ENCODE measurements around the gene SCAMP4. TPM values are rescaled to one million over a fixed set of nuclear protein-coding genes. Genes with fewer than 3 reads are reported as not detected.

The SCAMP4 gene
- total RNA-seq, 1 experiment from 2014 or later: 63.3 TPM

DNA sequence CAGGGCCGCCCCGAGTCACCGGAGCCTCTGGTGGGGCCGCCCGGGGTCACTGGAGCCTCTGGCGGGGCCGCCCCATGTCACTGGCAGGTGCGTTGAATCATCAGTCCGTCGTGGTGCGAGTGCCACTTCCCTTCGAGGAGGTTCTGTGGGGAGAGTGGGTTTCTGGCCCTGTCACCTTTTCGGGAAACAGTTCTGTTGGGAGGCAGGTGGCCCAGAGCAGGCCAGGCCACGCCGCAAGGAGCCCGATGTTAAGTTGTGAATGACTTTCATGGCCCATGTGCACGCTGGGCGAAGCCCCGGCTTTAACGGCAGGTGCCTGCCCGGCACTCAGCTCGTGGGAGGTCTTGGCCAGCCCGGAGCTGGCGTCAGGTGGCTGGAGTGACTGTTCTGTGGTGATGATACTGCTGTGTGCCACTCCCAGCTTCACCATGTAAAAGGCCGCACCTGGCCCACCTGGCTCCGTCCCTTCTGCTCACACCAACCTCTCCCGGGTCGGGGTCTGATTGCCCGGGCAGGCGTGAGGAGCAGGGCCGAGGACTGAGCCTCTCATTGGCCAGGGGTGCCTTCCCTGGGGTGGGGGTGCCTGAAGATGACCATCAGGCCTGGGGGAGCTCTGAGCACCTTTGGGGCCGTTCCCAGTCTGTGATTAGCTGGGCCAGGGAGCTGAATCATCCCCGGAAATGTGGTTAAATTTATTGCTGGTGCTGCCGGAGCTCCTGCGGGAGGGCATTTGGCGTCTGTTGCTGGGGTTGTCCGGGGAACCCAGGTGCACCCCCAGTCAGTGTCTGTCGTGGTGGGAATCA, 65.0 kb downstream of the SCAMP4 start:
- DNase-seq (ENCODE audit: low read depth, low spot score): no peak
- H3K4me1 ChIP-seq (ENCODE audit: control insufficient read depth in 1 of 2, insufficient read depth in 2 of 2, low read length in 2 of 2): no peaks in the 10 kb centered on the region
- no peak overlapping the region for H3K9ac ChIP-seq (ENCODE audit: low read length)
- ChIA-PET POLR2A (no interaction called here), RAD21 (ENCODE audit: low non-redundant PET in 1 of 2, low total read pairs in 2 of 2, uncharacterized antibody in 2 of 2, unreplicated experiment in 2 of 2) (no interaction called here), CTCF (no interaction called here)
- no peaks in the 10 kb centered on the region; a peak in 3 of 4 replicates for H3K36me3 ChIP-seq (ENCODE audit: control insufficient read depth in 1 of 2, insufficient read depth in 2 of 2, low read length in 2 of 2)
- H4K20me1 ChIP-seq (ENCODE audit: insufficient read depth): no peaks in the 10 kb centered on the region
- H3K9me3 ChIP-seq (ENCODE audit: control insufficient read depth in 1 of 2, insufficient read depth in 1 of 2, low read depth in 1 of 2, low read length in 2 of 2): no peaks in the 10 kb centered on the region
- H3K4me3 ChIP-seq (replicated peaks in 1 of 2; ENCODE audit: low read depth in 1 of 2, low read length in 2 of 2): no peak overlapping the region
- BruUV-seq (replicated peaks): no TSS peak
- no peak for ATAC-seq
- no peaks in the 10 kb centered on the region for H3K9me2 ChIP-seq (ENCODE audit: insufficient read depth)
- intact Hi-C loops (cut with micrococcal nuclease): no loop called here
- H3K79me2 ChIP-seq (ENCODE audit: insufficient read depth, low read length): peaks cover 72% of the 10 kb centered on the region
- no peak overlapping the region for H3K4me2 ChIP-seq (ENCODE audit: low read length)
- H2AFZ ChIP-seq (ENCODE audit: low read depth, low read length, poor library complexity, severe bottlenecking): no peak overlapping the region
- no peak overlapping the region; the same call in 1 of the 2 replicates for H3K27ac ChIP-seq (ENCODE audit: low read depth, low read length)
- TF ChIP-seq CEBPB (IDR thresholded peaks at IDR 0.05; ENCODE audit: low read depth) (no peak), CBX3 (IDR thresholded peaks at IDR 0.05; ENCODE audit: low read depth) (no peak), SP1 (IDR thresholded peaks at IDR 0.05; ENCODE audit: low read depth) (no peak), EZH2 (IDR thresholded peaks at IDR 0.05) (no peak), FOSL1 (IDR thresholded peaks at IDR 0.05; ENCODE audit: low read depth) (no peak), ZNF274 (IDR thresholded peaks at IDR 0.05; ENCODE audit: low read depth, low read length) (no peak), EGR1 (IDR thresholded peaks at IDR 0.05; ENCODE audit: low read depth) (no peak), SRF (IDR thresholded peaks at IDR 0.05; ENCODE audit: low read depth) (no peak), ZBTB33 (IDR thresholded peaks at IDR 0.05; ENCODE audit: extremely low read depth, insufficient replicate concordance, low read length) (no peak), POLR2A (IDR thresholded peaks at IDR 0.05; ENCODE audit: borderline replicate concordance, extremely low read depth, insufficient read depth, insufficient read length) (no peak), YY1 (IDR thresholded peaks at IDR 0.05; ENCODE audit: extremely low read depth, insufficient replicate concordance, low read depth, low read length) (no peak), JUND (IDR thresholded peaks at IDR 0.05) (no peak), ELF1 (IDR thresholded peaks at IDR 0.05; ENCODE audit: borderline replicate concordance, low read depth) (no peak), ZFX (IDR thresholded peaks at IDR 0.05) (no peak), TCF7L2 (IDR thresholded peaks at IDR 0.05; ENCODE audit: borderline replicate concordance, extremely low read depth, insufficient read depth, insufficient read length) (no peak), POLR2AphosphoS5 (IDR thresholded peaks at IDR 0.05; ENCODE audit: low read depth, low read length) (no peak)
- TF ChIP-seq, protein P1, sequence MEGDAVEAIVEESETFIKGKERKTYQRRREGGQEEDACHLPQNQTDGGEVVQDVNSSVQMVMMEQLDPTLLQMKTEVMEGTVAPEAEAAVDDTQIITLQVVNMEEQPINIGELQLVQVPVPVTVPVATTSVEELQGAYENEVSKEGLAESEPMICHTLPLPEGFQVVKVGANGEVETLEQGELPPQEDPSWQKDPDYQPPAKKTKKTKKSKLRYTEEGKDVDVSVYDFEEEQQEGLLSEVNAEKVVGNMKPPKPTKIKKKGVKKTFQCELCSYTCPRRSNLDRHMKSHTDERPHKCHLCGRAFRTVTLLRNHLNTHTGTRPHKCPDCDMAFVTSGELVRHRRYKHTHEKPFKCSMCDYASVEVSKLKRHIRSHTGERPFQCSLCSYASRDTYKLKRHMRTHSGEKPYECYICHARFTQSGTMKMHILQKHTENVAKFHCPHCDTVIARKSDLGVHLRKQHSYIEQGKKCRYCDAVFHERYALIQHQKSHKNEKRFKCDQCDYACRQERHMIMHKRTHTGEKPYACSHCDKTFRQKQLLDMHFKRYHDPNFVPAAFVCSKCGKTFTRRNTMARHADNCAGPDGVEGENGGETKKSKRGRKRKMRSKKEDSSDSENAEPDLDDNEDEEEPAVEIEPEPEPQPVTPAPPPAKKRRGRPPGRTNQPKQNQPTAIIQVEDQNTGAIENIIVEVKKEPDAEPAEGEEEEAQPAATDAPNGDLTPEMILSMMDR (IDR thresholded peaks at IDR 0.05 in 2 of 3, conservative IDR thresholded peaks at IDR 0.05 in 1 of 3; ENCODE audit: borderline replicate concordance in 1 of 3, insufficient read depth in 1 of 3, low read depth in 2 of 3, low read length in 2 of 3): no peak
- TF ChIP-seq, protein P2, sequence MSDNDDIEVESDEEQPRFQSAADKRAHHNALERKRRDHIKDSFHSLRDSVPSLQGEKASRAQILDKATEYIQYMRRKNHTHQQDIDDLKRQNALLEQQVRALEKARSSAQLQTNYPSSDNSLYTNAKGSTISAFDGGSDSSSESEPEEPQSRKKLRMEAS (IDR thresholded peaks at IDR 0.05): no peak
- TF ChIP-seq, protein P3, sequence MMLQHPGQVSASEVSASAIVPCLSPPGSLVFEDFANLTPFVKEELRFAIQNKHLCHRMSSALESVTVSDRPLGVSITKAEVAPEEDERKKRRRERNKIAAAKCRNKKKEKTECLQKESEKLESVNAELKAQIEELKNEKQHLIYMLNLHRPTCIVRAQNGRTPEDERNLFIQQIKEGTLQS (IDR thresholded peaks at IDR 0.05): no peak
- TF ChIP-seq, protein P4, sequence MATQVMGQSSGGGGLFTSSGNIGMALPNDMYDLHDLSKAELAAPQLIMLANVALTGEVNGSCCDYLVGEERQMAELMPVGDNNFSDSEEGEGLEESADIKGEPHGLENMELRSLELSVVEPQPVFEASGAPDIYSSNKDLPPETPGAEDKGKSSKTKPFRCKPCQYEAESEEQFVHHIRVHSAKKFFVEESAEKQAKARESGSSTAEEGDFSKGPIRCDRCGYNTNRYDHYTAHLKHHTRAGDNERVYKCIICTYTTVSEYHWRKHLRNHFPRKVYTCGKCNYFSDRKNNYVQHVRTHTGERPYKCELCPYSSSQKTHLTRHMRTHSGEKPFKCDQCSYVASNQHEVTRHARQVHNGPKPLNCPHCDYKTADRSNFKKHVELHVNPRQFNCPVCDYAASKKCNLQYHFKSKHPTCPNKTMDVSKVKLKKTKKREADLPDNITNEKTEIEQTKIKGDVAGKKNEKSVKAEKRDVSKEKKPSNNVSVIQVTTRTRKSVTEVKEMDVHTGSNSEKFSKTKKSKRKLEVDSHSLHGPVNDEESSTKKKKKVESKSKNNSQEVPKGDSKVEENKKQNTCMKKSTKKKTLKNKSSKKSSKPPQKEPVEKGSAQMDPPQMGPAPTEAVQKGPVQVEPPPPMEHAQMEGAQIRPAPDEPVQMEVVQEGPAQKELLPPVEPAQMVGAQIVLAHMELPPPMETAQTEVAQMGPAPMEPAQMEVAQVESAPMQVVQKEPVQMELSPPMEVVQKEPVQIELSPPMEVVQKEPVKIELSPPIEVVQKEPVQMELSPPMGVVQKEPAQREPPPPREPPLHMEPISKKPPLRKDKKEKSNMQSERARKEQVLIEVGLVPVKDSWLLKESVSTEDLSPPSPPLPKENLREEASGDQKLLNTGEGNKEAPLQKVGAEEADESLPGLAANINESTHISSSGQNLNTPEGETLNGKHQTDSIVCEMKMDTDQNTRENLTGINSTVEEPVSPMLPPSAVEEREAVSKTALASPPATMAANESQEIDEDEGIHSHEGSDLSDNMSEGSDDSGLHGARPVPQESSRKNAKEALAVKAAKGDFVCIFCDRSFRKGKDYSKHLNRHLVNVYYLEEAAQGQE (IDR thresholded peaks at IDR 0.05; ENCODE audit: low read depth): no peak
- H3K27me3 ChIP-seq (ENCODE audit: insufficient read depth, low read length): no peaks in the 10 kb centered on the region

All from HCT116 (cell line).